H9 (cell line): Measurements from ENCODE around the gene FAM171A1. TPM values are rescaled to one million over a fixed set of nuclear protein-coding genes. Genes with fewer than 3 reads are reported as not detected.

Experiments
- DNase-seq: peaks from one replicate; pipeline ENCODE4 v3.0.0-alpha.2; 2017
- H2AFZ ChIP-seq: one replicate; pipeline ENCODE4 v1.6.1; 2013; ENCODE audit warnings: mild to moderate bottlenecking, low read length, control low read depth, moderate library complexity
- H2AK5ac ChIP-seq: 2 replicates; pipeline ENCODE4 v1.6.1; 2013; ENCODE audit warnings: low read length, control low read depth, mixed read lengths; ENCODE audit not compliant: insufficient read length
- H2BK120ac ChIP-seq: one replicate; pipeline ENCODE4 v1.6.1; 2013; ENCODE audit warnings: low read depth, mild to moderate bottlenecking, low read length, control low read depth, inconsistent platforms; ENCODE audit not compliant: poor library complexity, severe bottlenecking
- H2BK12ac ChIP-seq: 2 replicates; pipeline ENCODE4 v1.6.1; 2013; ENCODE audit warnings: low read length, control low read depth, mixed read lengths, low read depth; ENCODE audit not compliant: insufficient read length
- H2BK15ac ChIP-seq: 2 replicates; pipeline ENCODE4 v1.6.1; 2013; ENCODE audit warnings: low read depth, low read length, control low read depth
- H2BK20ac ChIP-seq: one replicate; pipeline ENCODE4 v1.6.1; 2013; ENCODE audit warnings: low read depth, mild to moderate bottlenecking, low read length, control low read depth, inconsistent platforms; ENCODE audit not compliant: poor library complexity, severe bottlenecking
- H2BK5ac ChIP-seq: 2 replicates; pipeline ENCODE4 v1.6.1; 2013; ENCODE audit warnings: low read length, control low read depth, mixed read lengths; ENCODE audit not compliant: insufficient read length
- H3K14ac ChIP-seq: 2 replicates; pipeline ENCODE4 v1.6.1; 2013; ENCODE audit warnings: low read length, control low read depth; ENCODE audit not compliant: insufficient read depth
- H3K18ac ChIP-seq: 2 replicates; pipeline ENCODE4 v1.6.1; 2013; ENCODE audit warnings: low read depth, mild to moderate bottlenecking, mixed read lengths, low read length, control low read depth; ENCODE audit not compliant: insufficient read length
- H3K23ac ChIP-seq: 2 replicates; pipeline ENCODE4 v1.6.1; 2013; ENCODE audit warnings: low read length, control low read depth, mixed read lengths, low read depth; ENCODE audit not compliant: insufficient read length
- H3K23me2 ChIP-seq: 2 replicates; pipeline ENCODE4 v1.6.1; 2013; ENCODE audit warnings: low read depth, mild to moderate bottlenecking, mixed read lengths, low read length, control low read depth; ENCODE audit not compliant: insufficient read length, poor library complexity, severe bottlenecking
- H3K27ac ChIP-seq: 2 replicates; pipeline ENCODE4 v1.5.1; 2013; ENCODE audit warnings: low read length, control low read depth, mixed read lengths, low read depth; ENCODE audit not compliant: insufficient read length
- H3K27me3 ChIP-seq: 2 replicates; pipeline ENCODE4 v1.6.1; 2013; ENCODE audit warnings: low read length, control low read depth, inconsistent platforms; ENCODE audit not compliant: insufficient read depth
- H3K4ac ChIP-seq: 2 replicates; pipeline ENCODE4 v1.6.1; 2013; ENCODE audit warnings: low read depth, mild to moderate bottlenecking, control low read depth, inconsistent platforms, low read length, moderate library complexity
- H3K4me1 ChIP-seq: 2 replicates; pipeline ENCODE4 v1.6.1; 2013; ENCODE audit warnings: low read length, control low read depth, inconsistent platforms; ENCODE audit not compliant: insufficient read depth
- H3K4me2 ChIP-seq: 2 replicates; pipeline ENCODE4 v1.6.1; 2013; ENCODE audit warnings: low read length, control low read depth, mixed read lengths; ENCODE audit not compliant: insufficient read length, insufficient read depth
- H3K56ac ChIP-seq: 2 replicates; pipeline ENCODE4 v1.6.1; 2013; ENCODE audit warnings: low read depth, mild to moderate bottlenecking, mixed read lengths, low read length, control low read depth; ENCODE audit not compliant: insufficient read length
- H3K79me1 ChIP-seq: 2 replicates; pipeline ENCODE4 v1.6.1; 2013; ENCODE audit warnings: low read depth, mild to moderate bottlenecking, moderate library complexity, low read length, control low read depth, inconsistent platforms; ENCODE audit not compliant: insufficient read depth, poor library complexity, severe bottlenecking
- H3K79me2 ChIP-seq: 2 replicates; pipeline ENCODE4 v1.6.1; 2013; ENCODE audit warnings: low read length, control low read depth, inconsistent platforms; ENCODE audit not compliant: insufficient read depth
- H3K9ac ChIP-seq: 2 replicates; pipeline ENCODE4 v1.6.1; 2013; ENCODE audit warnings: low read length, control low read depth, mixed read lengths; ENCODE audit not compliant: insufficient read length; ENCODE audit errors: extremely low read depth
- H3K9me3 ChIP-seq: one replicate; pipeline ENCODE4 v1.6.1; 2013; ENCODE audit warnings: low read depth, low read length, inconsistent platforms; ENCODE audit not compliant: control insufficient read depth
- H3T11ph ChIP-seq: one replicate; pipeline ENCODE4 v1.6.1; 2013; ENCODE audit warnings: mild to moderate bottlenecking, low read length, control low read depth, inconsistent platforms
- H4K20me1 ChIP-seq: one replicate; pipeline ENCODE4 v1.6.1; 2013; ENCODE audit not compliant: control insufficient read depth, insufficient read length, insufficient read depth
- H4K5ac ChIP-seq: 2 replicates; pipeline ENCODE4 v1.6.1; 2013; ENCODE audit warnings: low read depth, mild to moderate bottlenecking, mixed read lengths, low read length, control low read depth; ENCODE audit not compliant: insufficient read length
- H4K8ac ChIP-seq: replicated peaks from 2 replicates; pipeline ENCODE4 v1.6.1; 2013; ENCODE audit warnings: low read length, control low read depth, mixed read lengths, low read depth; ENCODE audit not compliant: insufficient read length
- H4K91ac ChIP-seq: 2 replicates; pipeline ENCODE4 v1.6.1; 2013; ENCODE audit warnings: low read depth, mild to moderate bottlenecking, moderate library complexity, mixed read lengths, low read length, control low read depth; ENCODE audit not compliant: insufficient read length
- H3K27ac Mint-ChIP-seq, 3 experiments: 2 replicates in 2 of 3; 3 replicates in 1 of 3; pipeline ENCODE4 v1.8.0; 2020 to 2021; ENCODE audit warnings: mixed read lengths in 3 of 3, mild to moderate bottlenecking in 1 of 3, moderate library complexity in 1 of 3
- H3K27me3 Mint-ChIP-seq: 2 replicates; pipeline ENCODE4 v1.8.0; 2021; ENCODE audit warnings: low read depth, mild to moderate bottlenecking, moderate library complexity, mixed read lengths
- H3K36me3 Mint-ChIP-seq, 3 experiments: 2 replicates in 2 of 3; 3 replicates in 1 of 3; pipeline ENCODE4 v1.8.0; 2020 to 2021; ENCODE audit warnings: low read depth in 3 of 3, mixed read lengths in 3 of 3; ENCODE audit not compliant: insufficient read depth in 1 of 3
- H3K4me1 Mint-ChIP-seq, 2 experiments: 2 replicates each; pipeline ENCODE4 v1.8.0; 2020; ENCODE audit warnings: mixed read lengths in 2 of 2
- H3K4me3 Mint-ChIP-seq, 2 experiments: 2 replicates in 1 of 2; 3 replicates in 1 of 2; pipeline ENCODE4 v1.8.0; 2020 to 2021; ENCODE audit warnings: mild to moderate bottlenecking in 2 of 2, mixed read lengths in 2 of 2, moderate library complexity in 1 of 2
- H3K9me3 Mint-ChIP-seq, 2 experiments: 2 replicates in 1 of 2; 3 replicates in 1 of 2; pipeline ENCODE4 v1.8.0; 2020; ENCODE audit warnings: mild to moderate bottlenecking in 2 of 2, mixed read lengths in 2 of 2, moderate library complexity in 1 of 2
- WGBS: extraction: QIAGEN DNeasy Blood & Tissue Kit; methylation state at CpG from one replicate; pipeline ENCODE4 v1.1.7; 2013; ENCODE audit warnings: missing lambda C conversion rate, low lambda C conversion rate, mixed read lengths; ENCODE audit not compliant: insufficient read length; ENCODE audit errors: extremely low coverage; 5-methylcytosine and 5-hydroxymethylcytosine counted together
- total RNA-seq: library from RNA; stranded (reverse); gene quantifications from 2 replicates; pipeline ENCODE4 v1.2.1, GENCODE V29; 2021
- TF ChIP-seq, protein P1 (sequence below): fragments of 200-600 bp; sonication (generic); conservative IDR thresholded peaks from 3 replicates; pipeline ENCODE4 v1.8.0; 2021; ENCODE audit warnings: antibody characterized with exemption, mild to moderate bottlenecking

FAM171A1 gene
- total RNA-seq, 1 experiment from 2014 or later, result 37.4 TPM

DNA sequence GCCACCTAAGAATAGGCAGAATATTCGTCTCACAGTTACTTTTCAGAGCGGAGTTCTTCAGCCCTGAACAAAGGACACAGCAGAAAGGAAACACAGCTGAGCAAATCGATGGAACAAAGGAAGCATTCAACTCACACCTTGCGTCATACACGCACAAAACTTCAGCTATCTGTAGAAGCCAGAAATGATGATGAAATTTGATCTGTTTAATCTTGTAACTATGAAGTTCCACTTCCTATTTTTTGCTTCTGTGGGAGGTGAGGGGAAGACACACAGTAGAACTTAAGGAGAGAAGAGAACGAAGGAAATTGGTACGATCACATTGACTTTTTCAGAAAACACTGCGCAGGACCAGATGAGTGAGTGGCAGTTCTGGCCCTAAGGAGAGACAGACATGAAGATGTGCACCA is 26.2 kb downstream of the FAM171A1 start:
- H3K4me1 Mint-ChIP-seq, result peaks cover 24 to 35% of the 10 kb centered on the region in 2 experiments

More for the DNA sequence above, 26.2 kb downstream of the FAM171A1 start:
- Histone ChIP-seq H3K4me1 (peaks cover 9% of the 10 kb centered on the region), H2BK20ac (no peak overlapping the region), H3K27me3 (no peaks in the 10 kb centered on the region), H3K9ac (no peak overlapping the region), H3K79me2 (no peaks in the 10 kb centered on the region; the same call in 1 of the 2 replicates), H2BK15ac (no peak overlapping the region), H2AFZ (no peak overlapping the region), H4K5ac (no peak overlapping the region), H3K56ac (no peak overlapping the region), H2AK5ac (no peak overlapping the region), H2BK12ac (no peak overlapping the region), H3K23ac (no peak overlapping the region), H3K79me1 (peaks cover 3% of the 10 kb centered on the region), H3K9me3 (no peaks in the 10 kb centered on the region), H3T11ph (no peak overlapping the region), H2BK120ac (no peak overlapping the region), H3K4me2 (no peak overlapping the region), H4K20me1 (no peaks in the 10 kb centered on the region), H3K18ac (no peak overlapping the region), H2BK5ac (no peak overlapping the region), H4K91ac (no peak overlapping the region), H3K4ac (no peak overlapping the region; the same call in 1 of the 2 replicates), H4K8ac (no peak overlapping the region), H3K14ac (no peak overlapping the region), H3K27ac (no peak overlapping the region), H3K23me2 (no peaks in the 10 kb centered on the region)
- no CpG with 5 or more reads among the region's 8 CpGs for WGBS
- Mint-ChIP-seq H3K4me3 (no peak overlapping the region), H3K27me3 (no peaks in the 10 kb centered on the region), H3K27ac (peak overlapping the region; percentile 80 to 88 (median 82)), H3K9me3 (no peaks in the 10 kb centered on the region), H3K36me3 (no peaks in the 10 kb centered on the region)
- TF ChIP-seq, protein P1, sequence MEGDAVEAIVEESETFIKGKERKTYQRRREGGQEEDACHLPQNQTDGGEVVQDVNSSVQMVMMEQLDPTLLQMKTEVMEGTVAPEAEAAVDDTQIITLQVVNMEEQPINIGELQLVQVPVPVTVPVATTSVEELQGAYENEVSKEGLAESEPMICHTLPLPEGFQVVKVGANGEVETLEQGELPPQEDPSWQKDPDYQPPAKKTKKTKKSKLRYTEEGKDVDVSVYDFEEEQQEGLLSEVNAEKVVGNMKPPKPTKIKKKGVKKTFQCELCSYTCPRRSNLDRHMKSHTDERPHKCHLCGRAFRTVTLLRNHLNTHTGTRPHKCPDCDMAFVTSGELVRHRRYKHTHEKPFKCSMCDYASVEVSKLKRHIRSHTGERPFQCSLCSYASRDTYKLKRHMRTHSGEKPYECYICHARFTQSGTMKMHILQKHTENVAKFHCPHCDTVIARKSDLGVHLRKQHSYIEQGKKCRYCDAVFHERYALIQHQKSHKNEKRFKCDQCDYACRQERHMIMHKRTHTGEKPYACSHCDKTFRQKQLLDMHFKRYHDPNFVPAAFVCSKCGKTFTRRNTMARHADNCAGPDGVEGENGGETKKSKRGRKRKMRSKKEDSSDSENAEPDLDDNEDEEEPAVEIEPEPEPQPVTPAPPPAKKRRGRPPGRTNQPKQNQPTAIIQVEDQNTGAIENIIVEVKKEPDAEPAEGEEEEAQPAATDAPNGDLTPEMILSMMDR, result no peak
- DNase-seq, result no peak
